Erythroblast (primary cell): Measurements from ENCODE around the gene LAMA1.

ENCODE experiments used
- DNase-seq, 2 experiments: peaks; one replicate each; lab custom pipeline; 2025; lab: John Stamatoyannopoulos, UW
- GATA1 ChIP-seq: IDR thresholded peaks from 2 replicates; pipeline ENCODE4 v1.6.1; 2011; ENCODE audit warnings: low read depth, mild to moderate bottlenecking, control low read depth, low read length, moderate library complexity
- POLR2A ChIP-seq: IDR thresholded peaks from 2 replicates; pipeline ENCODE4 v1.6.1; 2011; ENCODE audit warnings: mild to moderate bottlenecking, low read length

The LAMA1 gene

GRCh38 chr18:7020995-7021777 lies 96.4 kb downstream of the LAMA1 start:
- no peak for DNase-seq
- TF ChIP-seq POLR2A (no peak), GATA1 (no peak)

- no peak for TF ChIP-seq GATA1
- no peak for TF ChIP-seq POLR2A
- DNase-seq: no peak
Observed at GRCh38 chr18:7017013-7017412, 100.6 kb downstream of the LAMA1 start.

DNA sequence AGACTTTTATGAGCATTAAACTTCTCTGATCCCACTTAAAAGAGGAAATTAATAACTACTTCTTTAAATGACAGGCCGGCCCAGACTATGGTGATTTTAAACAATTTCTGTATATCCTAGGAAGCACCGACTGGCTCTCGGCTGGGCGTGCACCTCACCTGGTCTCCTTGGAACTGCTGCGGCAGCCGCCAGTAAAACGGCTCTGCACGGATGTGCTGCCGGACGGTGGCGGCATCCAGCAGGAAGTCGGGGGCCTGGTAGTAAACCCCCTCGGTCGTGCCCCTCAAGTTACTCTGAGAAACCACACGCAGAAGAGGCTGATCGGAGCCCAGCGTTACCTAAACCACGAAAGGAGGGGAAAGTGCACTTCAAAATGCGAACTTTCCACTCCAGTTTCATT lies 106.5 kb downstream of the LAMA1 start:
- no peak for TF ChIP-seq POLR2A
- no peak for DNase-seq

- TF ChIP-seq POLR2A (no peak), GATA1 (no peak)
- DNase-seq: no peak
Observed at GRCh38 chr18:7004009-7004408, 113.6 kb downstream of the LAMA1 start.

DNA sequence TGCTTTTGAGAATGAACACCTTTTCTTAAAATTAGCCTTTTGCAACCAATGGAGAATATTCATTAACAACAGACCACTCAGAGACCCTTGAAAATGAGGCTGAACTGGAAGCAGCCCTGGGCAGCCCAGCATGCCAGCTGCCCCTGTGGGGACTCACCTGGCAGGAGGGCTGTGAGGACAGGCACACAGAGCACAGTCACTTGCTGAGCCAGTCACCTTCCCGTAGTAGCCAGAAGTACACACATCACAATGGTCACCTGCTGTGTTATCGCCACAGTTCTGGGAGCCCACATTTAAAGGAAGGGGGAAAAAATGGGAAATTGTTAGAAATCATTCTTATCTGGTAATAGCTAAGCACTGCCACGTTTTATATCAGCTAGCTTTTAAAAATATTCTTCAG lies 115.5 kb downstream of the LAMA1 start:
- TF ChIP-seq POLR2A (no peak), GATA1 (no peak)
- no peak for DNase-seq

DNA sequence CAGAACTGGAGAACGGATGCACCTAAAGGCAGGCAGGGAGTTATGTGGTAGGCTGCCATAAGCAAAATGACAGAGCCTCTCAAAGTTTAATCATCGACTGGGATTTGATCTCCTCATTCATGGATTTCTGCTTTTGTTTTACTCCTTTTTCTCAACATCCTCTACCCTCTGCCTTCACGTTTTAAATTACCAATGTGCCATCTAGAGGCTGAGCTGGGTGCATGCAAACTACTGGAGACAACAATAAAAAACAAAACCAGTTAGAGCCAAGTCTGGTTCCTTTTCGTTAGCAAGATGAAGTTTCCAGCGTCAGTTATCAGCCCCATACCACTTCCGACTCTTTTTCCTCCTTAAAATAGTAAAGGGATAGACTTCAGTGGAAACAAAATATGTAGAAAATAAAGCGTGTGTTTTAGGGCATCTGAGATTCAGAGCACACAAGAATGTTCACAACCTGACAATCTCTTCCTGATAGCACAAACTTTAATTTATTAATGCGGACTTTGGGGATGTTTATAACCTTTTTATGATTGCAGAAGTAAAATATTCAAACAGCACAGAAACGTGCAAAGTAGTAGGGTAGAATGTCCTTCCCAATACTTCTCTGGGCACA lies 117.0 kb downstream of the LAMA1 start:
- TF ChIP-seq GATA1 (no peak), POLR2A (no peak)
- no peak for DNase-seq

GRCh38 chr18:6997808-6998207 lies 119.8 kb downstream of the LAMA1 start:
- no peak for DNase-seq
- no peak for TF ChIP-seq POLR2A
- no peak for TF ChIP-seq GATA1

- DNase-seq: no peak
- TF ChIP-seq POLR2A (no peak), GATA1 (no peak)
Observed at GRCh38 chr18:6994771-6995430, 122.7 kb downstream of the LAMA1 start.

GRCh38 chr18:6994056-6994770 lies 123.4 kb downstream of the LAMA1 start:
- DNase-seq: no peak
- TF ChIP-seq GATA1 (no peak), POLR2A (no peak)

DNA sequence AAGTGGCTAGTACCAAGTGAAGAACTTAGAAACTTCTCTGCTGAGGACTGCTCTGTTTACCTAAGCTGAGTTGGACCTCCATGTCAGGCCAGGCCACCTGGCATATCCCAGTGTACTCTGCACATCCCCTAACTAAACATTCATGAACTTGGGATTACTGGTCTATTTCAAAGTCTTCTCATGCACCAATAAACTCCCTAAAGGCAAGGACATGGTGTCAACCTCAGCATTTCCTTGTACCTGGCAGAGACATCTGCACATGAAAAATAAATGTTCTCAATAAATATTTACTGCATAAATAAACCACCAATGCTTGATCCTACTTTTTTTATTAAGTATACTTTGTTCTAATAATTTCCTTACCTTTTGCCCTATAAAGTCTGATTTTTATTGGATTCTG lies 124.8 kb downstream of the LAMA1 start:
- DNase-seq: no peak
- TF ChIP-seq GATA1: no peak
- TF ChIP-seq POLR2A: no peak

DNA sequence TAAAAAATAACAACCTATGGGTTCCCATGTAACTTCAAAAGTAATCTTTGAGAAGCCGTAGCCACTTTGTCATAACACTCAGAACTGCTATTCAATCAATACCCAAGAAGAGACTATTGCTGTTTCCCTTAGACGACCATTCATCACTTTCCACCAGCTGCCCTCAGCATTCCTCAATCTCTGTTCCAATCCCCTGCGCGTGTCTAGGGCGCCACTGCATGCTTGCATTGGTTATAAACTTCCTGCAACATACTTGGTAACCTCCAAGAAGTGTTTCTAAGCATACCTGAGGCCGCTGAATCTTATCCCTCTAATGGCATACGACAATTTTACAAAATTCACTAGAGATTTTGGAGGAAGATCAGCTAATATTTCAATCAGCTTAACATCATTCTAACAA lies 134.2 kb downstream of the LAMA1 start:
- no peak for DNase-seq
- TF ChIP-seq GATA1 (no peak), POLR2A (no peak)

GRCh38 chr18:6982398-6982797 lies 135.2 kb downstream of the LAMA1 start:
- no peak for DNase-seq
- TF ChIP-seq POLR2A (no peak), GATA1 (no peak)

DNA sequence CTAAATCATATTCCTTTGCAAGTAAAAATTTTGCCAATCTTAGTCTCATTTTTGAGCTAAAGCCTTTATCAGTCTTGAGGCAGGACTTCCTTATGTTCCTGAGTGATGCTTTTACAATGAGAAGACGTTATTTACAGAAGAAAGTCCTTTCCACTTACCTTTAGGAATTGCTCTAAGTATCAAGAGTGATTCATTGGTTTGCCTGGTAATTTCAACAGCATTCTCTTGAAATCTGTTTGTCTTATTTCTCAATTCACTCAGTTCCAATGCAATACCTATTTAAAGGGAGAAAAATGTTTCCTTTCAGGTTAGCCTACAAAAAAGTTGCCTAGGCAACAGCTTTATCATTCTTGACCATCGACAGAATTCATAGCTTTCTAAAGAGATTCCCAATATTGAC lies 137.2 kb downstream of the LAMA1 start:
- no peak for TF ChIP-seq POLR2A
- no peak for TF ChIP-seq GATA1
- DNase-seq: no peak

DNA sequence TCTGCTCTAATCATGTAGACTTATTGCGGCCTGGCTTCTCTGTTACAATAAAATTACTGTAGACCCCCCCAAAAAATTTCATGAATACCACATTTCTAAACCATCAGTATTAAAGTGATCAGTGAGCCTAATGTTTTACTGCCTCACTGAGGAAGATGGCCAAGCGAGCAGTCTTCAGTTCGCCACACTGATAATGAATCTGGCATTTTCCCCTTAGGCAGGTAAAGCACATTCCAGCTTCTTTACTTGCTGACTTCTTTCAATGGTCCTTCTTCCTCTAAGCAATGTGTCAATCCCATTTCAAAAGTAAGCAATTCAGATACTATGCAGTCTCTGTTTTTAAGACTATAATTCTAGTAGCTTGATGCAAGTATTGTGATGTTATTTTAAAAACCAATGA lies 137.6 kb downstream of the LAMA1 start:
- no peak for DNase-seq
- TF ChIP-seq GATA1 (no peak), POLR2A (no peak)
